Aorta (tissue), 5 donors: ENCODE results near the gene ABL2. TPM values are rescaled to one million over a fixed set of nuclear protein-coding genes. Genes with fewer than 3 reads are reported as not detected.

Experiments used
- ATAC-seq: fragments of 200-7000 bp; cut with Tn5 transposase; one replicate; pipeline ENCODE4 v1.9.1; 2022; ENCODE audit warnings: moderate library complexity; ENCODE audit not compliant: low FRiP score
- DNase-seq, 2 donors: peaks; one replicate each; pipeline ENCODE4 v3.0.0-alpha.2; 2020
- H3K27ac ChIP-seq, 2 donors: one replicate each; pipeline ENCODE4 v1.5.1; 2013; ENCODE audit warnings: low read length in 2 of 2, mild to moderate bottlenecking in 2 of 2, moderate library complexity in 2 of 2, control low read depth in 1 of 2, inconsistent platforms in 1 of 2, low read depth in 1 of 2
- H3K27me3 ChIP-seq, 2 donors: one replicate each; pipeline ENCODE4 v1.6.1; 2013; ENCODE audit warnings: control low read depth in 1 of 2, low read length in 1 of 2, mild to moderate bottlenecking in 1 of 2, moderate library complexity in 1 of 2; ENCODE audit not compliant: insufficient read depth in 2 of 2, control insufficient read depth in 1 of 2
- H3K36me3 ChIP-seq, 2 donors: one replicate each; pipeline ENCODE4 v1.6.1; 2013; ENCODE audit warnings: control low read depth in 1 of 2, low read length in 1 of 2, mild to moderate bottlenecking in 1 of 2; ENCODE audit not compliant: insufficient read depth in 2 of 2, control insufficient read depth in 1 of 2
- H3K4me1 ChIP-seq, 2 donors: one replicate each; pipeline ENCODE4 v1.6.1; 2013; ENCODE audit warnings: low read length in 2 of 2, control low read depth in 1 of 2, mild to moderate bottlenecking in 1 of 2, moderate library complexity in 1 of 2; ENCODE audit not compliant: insufficient read depth in 2 of 2, control insufficient read depth in 1 of 2
- H3K4me3 ChIP-seq, 2 donors: one replicate each; pipeline ENCODE4 v1.5.1; 2013; ENCODE audit warnings: low read length in 2 of 2, control low read depth in 1 of 2, mild to moderate bottlenecking in 1 of 2
- H3K9me3 ChIP-seq: one replicate; pipeline ENCODE4 v1.6.1; 2013; ENCODE audit warnings: mild to moderate bottlenecking, low read length; ENCODE audit not compliant: control insufficient read depth
- WGBS, 2 donors: extraction: QIAGEN DNeasy Blood & Tissue Kit; methylation state at CpG; one replicate each; pipeline ENCODE4 v1.1.7; 2013; 5-methylcytosine and 5-hydroxymethylcytosine counted together
- intact Hi-C, 2 donors: fragments of 100-400 bp; cut with DNase I; formaldehyde crosslinking; loops; one replicate each; pipeline versions ENCODE4 v1.14.2 to v1.15.0; 2022
- polyA plus RNA-seq, 2 donors: library from polyadenylated mRNA; stranded (reverse); fragments of 200-250 nt; gene quantifications; one replicate each; pipeline ENCODE4 v1.2.3, GENCODE V29; 2013
- total RNA-seq, 2 donors: library from RNA; stranded (reverse); fragmentation: NEBNext Ultra II Directional; extraction: Animal tissue kit (Norgen Biotek cat#: 25700); gene quantifications; one replicate each; pipeline ENCODE4 v1.2.1, GENCODE V29; 2021
- donor health status: healthy with polysubstance abuse.
- donor health status: Bipolar disorder and iron deficiency.
- donor health status: DM: no; HTN: no; CAD: no.
- donor health status: DM: no; HTN: no; CAD: no.
- donor health status: DM: yes; HTN: yes; CAD: no.

The ABL2 gene
- total and polyA plus RNA-seq, 4 donors, result 2.4 to 58.5 (median 31.2) TPM

GRCh38 chr1:179081687-179082332 lies 147.7 kb downstream of the ABL2 start, which contains the start of gene TOR3A:
TOR3A (plus strand) TSS chr1:179082070; CDS start chr1:179082129, 59 bp downstream.
- 0% methylated on average over 51 of the region's 51 CpGs for WGBS, 2 donors
- H3K27ac ChIP-seq, result peak within 1 kb of the TSS in 1 of 2 donors; percentile 92

GRCh38 chr1:179080866-179081686 lies 148.4 kb downstream of the ABL2 start:
- Histone ChIP-seq H3K27ac (peak overlapping the region in 1 of 2 donors; percentile 92), H3K4me1 (peaks cover 0 to 3% of the 10 kb centered on the region in 2 donors), H3K27me3 (no peaks in the 10 kb centered on the region), H3K4me3 (peak overlapping the region; percentile 44 to 80), H3K9me3 (no peaks in the 10 kb centered on the region), H3K36me3 (no peaks in the 10 kb centered on the region)
- ATAC-seq (no peak), DNase-seq (no peak)
- intact Hi-C loops, result loop anchor here (5.0 kb wide), 4 partner anchors 41 to 286 kb away; partner anchors contain the start of genes AXDND1 (in 1 of the 2) and SOAT1 (in 1 of the 2)
- WGBS, 2 donors, result 28% methylated on average over 18 of the region's 18 CpGs

More at GRCh38 chr1:179081687-179082332, 147.7 kb downstream of the ABL2 start, which contains the start of gene TOR3A:
- intact Hi-C loops, result loop anchor here (2.0 to 5.0 kb wide), 5 partner anchors 40 to 285 kb away; partner anchors contain the start of genes AXDND1 (in 1 of the 2) and SOAT1 (in 1 of the 2)
- H3K4me1 ChIP-seq, result peaks cover 0 to 3% of the 10 kb centered on the region in 2 donors
- DNase-seq (peak; percentile 96), ATAC-seq (peak; percentile 97)
- H3K27me3 ChIP-seq, result no peaks in the 10 kb centered on the region
- no peaks in the 10 kb centered on the region for H3K36me3 ChIP-seq
- H3K9me3 ChIP-seq, result no peaks in the 10 kb centered on the region
- peak within 1 kb of the TSS; percentile 44 to 80 for H3K4me3 ChIP-seq

- DNase-seq, result no peak
- WGBS, 2 donors, result 44 to 49% methylated on average over 18 of the region's 18 CpGs
These were observed 150.2 kb downstream of the ABL2 start for GRCh38 chr1:179079113-179079761.

GRCh38 chr1:179077396-179077795 lies 152.1 kb downstream of the ABL2 start:
- WGBS, 2 donors, result 77 to 79% methylated on average over 7 of the region's 7 CpGs
- no peak for DNase-seq
- Histone ChIP-seq H3K4me1 (no peaks in the 10 kb centered on the region), H3K9me3 (no peaks in the 10 kb centered on the region), H3K27ac (no peak overlapping the region), H3K27me3 (no peaks in the 10 kb centered on the region), H3K36me3 (no peaks in the 10 kb centered on the region), H3K4me3 (no peak overlapping the region)
- intact Hi-C loops, result no loop called here
- no peak for ATAC-seq

More at GRCh38 chr1:179079113-179079761, 150.2 kb downstream of the ABL2 start:
- Histone ChIP-seq H3K36me3 (no peaks in the 10 kb centered on the region), H3K27me3 (no peaks in the 10 kb centered on the region), H3K9me3 (no peaks in the 10 kb centered on the region), H3K27ac (no peak overlapping the region), H3K4me3 (no peak overlapping the region), H3K4me1 (peaks cover 0 to 3% of the 10 kb centered on the region in 2 donors)
- ATAC-seq, result peak; percentile 78
- intact Hi-C loops, result loop anchor here (2.0 kb wide), 2 partner anchors 214 to 290 kb away; partner anchors contain the start of gene SOAT1 (in 1 of the 2)

- intact Hi-C loops, result no loop called here
- no peak overlapping the region for H3K4me3 ChIP-seq
- H3K9me3 ChIP-seq, result no peaks in the 10 kb centered on the region
- no peaks in the 10 kb centered on the region for H3K4me1 ChIP-seq
- DNase-seq, result no peak
- no peaks in the 10 kb centered on the region for H3K27me3 ChIP-seq
- ATAC-seq, result no peak
- 94 to 98% methylated on average over 4 of the region's 4 CpGs for WGBS, 2 donors
- H3K36me3 ChIP-seq, result peaks cover 0 to 4% of the 10 kb centered on the region in 2 donors
- no peak overlapping the region for H3K27ac ChIP-seq
These were observed 163.0 kb downstream of the ABL2 start for GRCh38 chr1:179066471-179066870.

GRCh38 chr1:179061360-179062282 lies 167.9 kb downstream of the ABL2 start:
- no peak for ATAC-seq
- Histone ChIP-seq H3K36me3 (peaks cover 0 to 2% of the 10 kb centered on the region in 2 donors), H3K27ac (no peak overlapping the region), H3K4me1 (no peaks in the 10 kb centered on the region), H3K9me3 (no peaks in the 10 kb centered on the region), H3K4me3 (no peak overlapping the region), H3K27me3 (no peaks in the 10 kb centered on the region)
- intact Hi-C loops, result no loop called here
- DNase-seq, result no peak
- WGBS, 2 donors, result 92% methylated on average over 8 of the region's 8 CpGs

GRCh38 chr1:179058487-179059483 lies 170.7 kb downstream of the ABL2 start:
- ATAC-seq (no peak), DNase-seq (no peak)
- H3K4me1 ChIP-seq, result no peaks in the 10 kb centered on the region
- H3K27me3 ChIP-seq, result no peaks in the 10 kb centered on the region
- WGBS, 2 donors, result 92 to 95% methylated on average over 3 of the region's 3 CpGs
- no peaks in the 10 kb centered on the region for H3K36me3 ChIP-seq
- H3K27ac ChIP-seq, result no peak overlapping the region
- no peak overlapping the region for H3K4me3 ChIP-seq
- no peaks in the 10 kb centered on the region for H3K9me3 ChIP-seq
- intact Hi-C loops, result no loop called here
